HuH-7 (cell line): ENCODE data around the gene ADPRS.
A peak's percentile ranks its signal among the peaks of the same experiment; 100 is the strongest.

ENCODE experiments used
- DNase-seq: peaks from one replicate; pipeline ENCODE4 v3.0.0; 2011; ENCODE audit warnings: low spot score

The ADPRS gene

DNA sequence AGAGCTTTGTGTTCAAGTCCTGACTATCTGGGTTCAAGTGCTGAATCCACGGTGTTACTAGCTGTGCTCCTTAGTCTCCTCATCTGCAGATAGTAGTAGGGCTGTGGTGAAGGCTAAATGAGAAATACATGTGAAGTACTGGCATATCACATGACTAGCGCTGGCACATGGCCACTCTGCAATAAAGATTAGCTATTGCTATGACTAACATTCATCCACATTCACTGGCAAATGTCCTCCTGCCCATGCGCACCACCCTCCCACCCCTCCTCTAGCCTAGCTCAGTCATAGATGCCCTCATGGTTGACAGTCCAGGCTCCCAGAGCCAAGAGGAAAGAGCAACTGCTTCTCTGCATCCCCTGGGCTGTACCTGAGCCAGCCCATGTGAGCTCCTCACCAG is 44.8 kb downstream of the ADPRS start:
- DNase-seq, result no peak

DNA sequence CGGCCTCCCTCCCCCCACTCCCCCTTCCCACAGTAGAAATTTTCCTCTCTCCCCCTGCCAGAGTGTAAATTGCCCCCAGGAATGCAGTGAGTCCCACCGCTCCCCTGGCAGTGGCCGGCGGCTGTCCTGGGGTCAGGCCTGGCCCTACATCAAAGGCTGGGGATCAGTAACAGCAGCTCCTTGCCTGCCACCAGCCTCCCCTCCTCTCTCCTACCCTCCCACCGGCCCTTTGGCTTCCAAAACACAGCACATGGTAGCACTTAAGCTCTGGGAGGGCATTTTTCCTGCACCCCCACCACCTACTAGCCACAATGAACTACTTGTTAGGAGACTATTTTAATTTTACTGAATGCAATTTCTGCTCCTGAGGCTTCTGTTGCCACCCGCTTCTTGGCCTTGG is 45.3 kb downstream of the ADPRS start:
- no peak for DNase-seq

DNA sequence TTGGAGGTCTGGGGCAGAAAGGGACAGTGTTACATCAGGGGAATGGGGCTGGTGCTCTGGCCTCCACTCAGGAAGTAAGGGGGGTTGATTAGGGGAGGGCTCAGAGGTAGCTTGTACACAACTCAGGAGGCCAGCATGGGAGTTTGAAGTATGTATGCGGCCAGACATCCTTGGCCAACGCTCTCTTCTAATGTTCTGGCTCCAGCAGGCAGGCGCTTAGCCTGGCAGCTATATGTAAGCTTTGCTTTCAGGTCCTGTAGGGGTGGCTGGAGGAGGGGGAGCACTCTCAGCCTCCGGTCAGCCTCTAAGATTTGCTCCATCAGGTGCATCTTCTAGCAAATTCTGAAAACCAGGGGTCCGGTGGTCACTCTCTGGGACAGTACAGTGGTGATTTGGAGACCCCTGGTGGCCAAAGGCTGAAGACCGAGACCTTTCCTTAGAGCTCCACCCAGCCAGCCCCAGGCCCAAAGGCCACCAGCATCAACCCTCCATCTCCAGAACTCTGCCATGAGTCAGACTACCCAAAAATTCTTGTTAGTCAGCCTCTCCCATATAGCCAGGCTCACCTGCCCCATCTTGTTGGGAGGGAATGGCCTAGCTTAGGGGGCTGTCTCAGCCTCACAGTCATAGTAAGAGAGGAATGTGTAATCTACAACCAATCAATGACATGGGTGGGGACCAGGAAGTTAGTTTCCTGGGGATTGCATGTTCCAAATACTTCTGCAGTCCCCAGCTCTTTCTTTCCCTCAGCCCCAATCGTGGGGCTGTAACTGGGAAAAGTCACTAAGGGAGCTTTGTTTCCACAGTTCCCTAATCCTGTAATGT is 46.0 kb downstream of the ADPRS start:
- peak; percentile 79 for DNase-seq

DNA sequence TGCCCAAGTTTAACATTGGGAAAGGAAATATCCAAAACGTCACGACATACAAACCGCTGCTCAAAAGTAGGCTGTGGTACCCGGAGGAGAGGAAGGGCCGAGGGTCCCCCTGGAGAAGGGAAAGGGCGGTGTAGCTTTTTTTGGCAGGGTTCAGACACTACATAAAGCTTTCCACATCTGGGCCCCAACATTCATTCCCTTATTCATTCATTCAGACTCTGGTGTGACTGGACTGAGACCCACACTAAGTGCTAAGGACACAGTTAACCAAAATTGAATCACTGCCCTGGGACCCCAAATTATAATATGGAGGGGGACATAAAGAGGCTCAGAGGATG is 46.6 kb downstream of the ADPRS start:
- DNase-seq, result no peak

DNA sequence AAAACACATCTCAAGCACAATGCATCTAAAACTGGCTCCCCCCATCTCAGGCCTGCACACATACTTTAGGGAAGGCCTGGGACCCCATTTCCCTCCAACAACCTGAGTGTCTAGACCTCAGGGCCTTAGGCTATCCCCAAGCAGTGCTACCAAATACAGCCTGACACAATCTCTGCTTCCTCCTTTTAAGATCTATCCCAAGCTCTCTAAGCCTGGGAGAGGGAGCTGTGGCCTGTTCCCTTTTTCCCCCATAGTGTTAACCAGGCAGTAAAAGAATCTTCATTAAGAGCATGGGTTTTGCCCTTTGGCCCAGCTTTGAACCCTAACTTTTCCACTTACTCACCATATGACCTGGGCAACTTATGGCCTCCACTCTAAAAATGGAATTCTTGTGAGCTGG is 47.1 kb downstream of the ADPRS start:
- no peak for DNase-seq

DNA sequence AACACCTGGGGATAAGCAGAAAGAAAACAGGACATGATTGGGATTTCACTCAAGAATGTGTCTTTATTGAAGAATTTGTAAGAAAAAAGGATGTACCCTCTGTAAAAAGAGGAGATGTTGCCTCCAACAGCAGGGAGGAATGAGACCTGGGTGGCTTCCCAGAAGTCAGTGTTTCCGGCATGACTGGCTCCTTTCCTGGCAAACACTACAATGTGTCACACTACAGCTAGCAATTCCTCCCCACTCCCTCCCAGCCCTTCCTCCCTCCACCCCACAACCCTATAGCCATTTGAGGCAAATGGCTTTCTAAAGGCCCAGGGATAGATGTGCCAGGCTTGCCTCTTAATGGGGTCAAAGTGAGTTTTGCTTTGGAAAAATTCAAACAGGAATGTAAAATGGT is 47.8 kb downstream of the ADPRS start:
- no peak for DNase-seq

DNA sequence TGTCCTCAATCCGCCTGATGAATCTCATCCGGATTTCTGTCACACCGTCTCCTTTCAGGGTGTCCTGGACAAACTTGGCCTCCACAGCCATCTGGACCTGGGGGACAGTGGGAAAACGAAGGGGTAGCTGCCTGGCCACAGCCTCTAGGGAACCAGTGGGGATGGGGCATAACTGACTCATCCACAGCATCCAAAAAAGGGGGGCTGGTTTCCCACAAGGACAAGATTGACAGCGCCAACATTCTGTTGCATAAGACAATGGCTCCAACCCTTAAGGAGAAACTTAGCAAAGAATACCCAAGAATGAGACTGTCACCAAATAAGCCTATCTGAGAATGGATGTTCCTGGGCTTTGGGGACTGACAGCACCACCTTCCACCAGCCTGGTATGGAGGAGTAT is 48.5 kb downstream of the ADPRS start:
- no peak for DNase-seq

DNA sequence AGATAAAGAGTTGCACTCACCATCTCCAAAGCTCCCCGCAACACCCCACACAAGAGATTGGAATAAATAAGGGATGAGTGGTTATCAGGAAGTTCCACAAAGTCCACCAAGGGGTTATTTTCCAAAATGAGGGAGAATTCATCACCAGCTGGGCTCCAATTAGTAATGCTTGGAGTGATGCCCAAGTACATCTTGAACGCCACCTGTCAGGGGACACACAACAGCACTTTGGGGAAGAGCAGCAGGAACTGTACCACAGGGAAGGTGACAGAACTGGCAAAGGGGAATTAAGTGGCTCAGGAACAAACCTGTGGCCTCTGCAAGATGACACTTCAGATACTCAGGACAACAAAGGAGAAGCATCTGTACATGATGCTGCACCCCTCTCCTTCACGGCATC is 49.1 kb downstream of the ADPRS start:
- DNase-seq, result no peak

DNA sequence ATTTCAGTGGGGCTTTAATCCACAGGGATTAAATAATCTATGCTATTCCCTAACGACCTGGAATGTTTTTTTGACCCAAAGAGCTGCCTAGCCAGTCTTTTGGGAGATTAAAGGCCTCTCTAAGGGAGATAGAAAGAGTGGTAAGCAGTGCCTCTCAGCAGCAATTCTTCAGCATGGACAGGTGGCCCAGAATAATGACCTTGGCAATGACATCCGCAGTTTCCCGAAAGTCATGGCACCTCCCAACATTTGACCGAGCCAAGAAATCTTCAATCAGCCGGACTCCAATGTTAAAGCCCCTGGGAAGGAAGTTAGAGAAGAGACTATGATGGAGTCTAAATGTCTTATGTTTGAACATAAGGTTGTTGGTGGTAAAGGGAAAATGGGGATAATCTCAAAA is 50.8 kb downstream of the ADPRS start:
- no peak for DNase-seq

DNA sequence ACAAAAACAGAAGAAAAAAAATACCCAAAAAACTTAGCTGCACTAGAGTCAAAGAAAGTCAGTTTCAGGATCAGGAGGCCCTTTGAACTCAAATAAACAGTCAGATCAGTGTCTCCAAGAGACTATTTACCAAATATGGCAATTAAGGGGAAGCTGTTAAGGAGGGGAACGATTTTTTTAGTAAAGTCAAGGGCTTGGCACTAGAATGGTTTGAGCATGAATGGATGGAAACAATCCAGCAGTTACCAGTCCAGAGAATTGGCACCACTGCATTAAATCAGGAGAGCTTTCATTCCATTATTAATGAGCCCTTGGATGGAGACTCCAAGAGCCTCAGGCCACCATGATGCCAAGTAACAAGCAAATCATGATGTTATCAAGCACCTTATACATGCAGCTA is 53.4 kb downstream of the ADPRS start:
- no peak for DNase-seq

DNA sequence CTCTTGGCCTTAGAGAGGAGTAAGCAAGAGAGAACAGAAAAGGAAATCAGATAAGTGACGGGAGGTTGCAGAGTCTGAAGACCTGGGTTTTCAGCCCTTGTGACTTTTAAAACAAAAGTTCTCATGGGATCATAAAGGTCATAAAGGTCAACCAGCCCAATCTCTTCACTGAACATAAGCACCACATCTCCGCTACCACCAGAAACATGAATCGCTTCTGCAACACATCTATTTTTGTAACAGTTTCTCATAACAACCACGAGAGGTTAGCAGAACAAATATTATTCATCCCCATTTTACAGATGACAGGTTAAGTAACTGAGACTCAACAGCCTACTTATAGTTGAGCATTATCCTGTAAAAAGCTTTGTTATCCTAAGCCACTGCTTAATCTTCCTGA is 54.7 kb downstream of the ADPRS start:
- DNase-seq, result no peak
